GM21717 (cell line): ENCODE data around the gene MTREX.
A peak's percentile ranks its signal among the peaks of the same experiment; 100 is the strongest.

ENCODE experiments used
- ATAC-seq: cut with Tn5 transposase; IDR thresholded peaks from one replicate; pipeline ENCODE4 v1.9.1; 2021; ENCODE audit warnings: mild to moderate bottlenecking, moderate library complexity; ENCODE audit not compliant: unreplicated experiment

Gene MTREX

GRCh38 chr5:55418994-55419968 is 111.5 kb downstream of the MTREX start:
- no peak for ATAC-seq

DNA sequence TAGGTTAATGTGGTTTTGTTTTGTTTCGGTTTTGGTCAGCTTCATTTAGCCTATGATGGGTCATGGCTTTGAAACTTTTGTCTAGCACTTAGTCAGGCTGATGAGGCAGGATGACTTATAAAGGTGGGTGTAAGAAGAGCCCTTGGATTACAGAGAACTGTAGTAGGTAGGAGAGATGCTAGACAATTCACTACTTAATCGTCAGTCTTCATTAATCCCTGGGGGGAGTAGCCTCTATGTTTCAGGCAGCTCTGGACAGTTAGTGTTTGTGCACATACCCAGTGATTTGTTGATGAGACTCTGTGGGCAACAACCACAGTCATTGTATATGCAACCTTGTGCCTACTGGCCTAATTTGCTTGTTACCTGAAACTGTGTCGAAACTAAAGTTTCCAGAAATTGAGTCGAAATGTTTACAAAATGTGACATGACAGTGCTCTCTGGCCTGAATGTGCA is 113.3 kb downstream of the MTREX start:
- peak; percentile 83 for ATAC-seq

DNA sequence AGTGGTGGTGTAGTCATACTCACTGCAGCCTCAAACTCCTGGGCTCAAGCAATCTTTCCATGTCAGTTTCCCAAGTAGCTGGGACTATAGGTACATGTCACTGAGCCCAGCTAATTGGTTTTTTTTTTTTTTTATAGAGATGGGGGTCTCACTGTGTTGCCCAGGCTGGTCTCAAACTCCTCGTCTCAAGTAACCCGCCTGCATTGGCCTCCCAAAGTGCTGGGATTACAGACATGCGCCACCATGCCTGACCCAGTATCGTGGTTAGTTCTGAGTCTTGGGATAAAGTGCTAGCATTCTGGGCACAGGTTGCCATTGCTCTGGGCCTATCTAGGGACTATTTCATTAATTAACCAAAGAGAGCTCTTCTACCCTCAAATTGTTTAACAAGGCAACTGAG is 118.7 kb downstream of the MTREX start:
- no peak for ATAC-seq

- ATAC-seq = no peak
Measured at GRCh38 chr5:55427157-55427556, 119.4 kb downstream of the MTREX start.

DNA sequence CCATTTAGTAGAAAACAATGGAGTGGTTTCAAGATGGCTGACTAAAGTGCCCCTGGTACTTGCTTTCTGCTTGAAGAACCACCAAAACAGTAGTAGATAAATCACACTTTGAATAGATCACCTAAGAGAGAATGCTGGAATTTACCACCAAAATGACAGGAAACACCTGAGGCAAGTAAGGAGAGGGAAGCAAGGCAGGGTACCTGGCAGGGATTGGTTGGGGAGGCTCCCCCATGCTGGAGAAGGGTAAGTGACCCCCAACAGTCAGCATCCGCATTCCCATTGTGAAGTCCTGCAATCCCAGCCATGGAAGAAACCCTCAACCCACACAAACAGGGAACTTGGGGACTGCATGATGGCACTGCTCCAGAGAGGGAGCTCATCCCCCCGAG is 121.4 kb downstream of the MTREX start:
- ATAC-seq = no peak

GRCh38 chr5:55429613-55430253 is 121.9 kb downstream of the MTREX start:
- no peak for ATAC-seq

DNA sequence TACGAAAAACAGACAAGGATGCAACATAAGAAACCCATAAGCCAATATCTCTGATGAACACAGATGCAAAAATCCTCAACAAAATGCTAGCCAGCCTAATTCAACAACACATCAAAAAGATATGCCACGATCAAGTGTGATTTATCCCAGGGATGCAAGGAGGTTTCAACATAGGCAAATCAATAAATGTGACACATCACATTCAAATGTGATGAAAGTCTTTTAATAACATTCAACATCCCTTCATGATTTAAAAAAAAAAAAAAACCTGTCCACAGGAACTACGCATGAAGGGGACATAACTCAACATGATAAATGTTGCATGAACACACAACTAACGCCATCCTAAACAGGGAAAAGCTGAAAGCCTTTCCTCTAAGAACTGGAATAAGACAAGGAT is 124.8 kb downstream of the MTREX start:
- no peak for ATAC-seq

- no peak for ATAC-seq
Measured at GRCh38 chr5:55437452-55437851, 129.7 kb downstream of the MTREX start.

GRCh38 chr5:55437859-55438206 is 130.0 kb downstream of the MTREX start:
- ATAC-seq = no peak

GRCh38 chr5:55438998-55439397 is 131.2 kb downstream of the MTREX start:
- no peak for ATAC-seq

- ATAC-seq = no peak
Measured at GRCh38 chr5:55440188-55440646, 132.4 kb downstream of the MTREX start.

DNA sequence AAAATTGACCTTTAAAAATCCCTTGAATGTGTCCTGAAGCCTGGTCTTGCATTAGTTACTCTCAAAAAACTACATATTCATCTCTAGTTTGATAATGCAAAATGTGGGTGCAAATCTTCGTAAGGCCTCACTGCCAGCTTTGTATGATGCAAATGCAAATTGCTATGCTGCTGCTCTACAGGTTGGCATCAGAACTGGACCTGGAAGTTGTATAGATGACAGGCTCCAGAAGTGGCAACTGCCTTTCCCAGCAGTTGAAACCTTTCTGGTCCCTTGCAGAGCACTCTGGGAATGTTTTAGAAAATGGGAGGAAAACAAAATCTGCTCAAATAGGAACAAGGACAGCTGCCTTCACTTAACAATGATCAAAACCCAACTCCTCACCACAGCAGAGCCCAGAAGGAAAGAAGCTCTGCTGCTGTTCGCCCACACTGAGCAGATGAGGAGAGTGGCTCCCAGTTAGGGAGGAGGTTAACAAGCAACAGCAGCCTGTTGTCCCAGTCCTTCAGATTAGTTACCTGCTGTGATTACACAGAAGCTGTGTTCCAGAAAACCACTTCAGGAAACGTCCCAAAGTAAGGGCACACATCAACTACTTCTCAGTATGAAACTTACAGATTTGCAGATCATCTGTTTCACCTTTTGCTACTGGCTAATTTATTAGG is 133.4 kb downstream of the MTREX start:
- no peak for ATAC-seq

GRCh38 chr5:55441954-55442353 is 134.2 kb downstream of the MTREX start:
- no peak for ATAC-seq

DNA sequence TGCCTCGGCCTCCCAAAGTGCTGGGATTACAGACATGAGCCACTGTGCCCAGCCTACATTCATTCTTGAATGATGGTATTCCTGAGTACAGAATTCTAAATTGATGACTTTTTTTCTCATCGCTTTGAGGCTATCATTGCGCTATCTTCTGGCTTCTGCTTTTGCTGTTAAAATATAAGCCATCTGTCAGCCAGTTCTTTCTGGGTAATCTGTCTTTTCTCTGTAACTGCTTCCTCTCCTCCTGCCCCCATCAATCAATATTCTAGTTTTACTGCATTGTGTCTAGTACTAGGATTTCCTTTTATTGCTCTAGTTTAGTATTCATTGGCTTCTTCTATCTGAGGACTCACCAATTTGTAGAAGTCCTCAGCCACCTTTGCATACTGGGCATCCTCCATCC is 138.0 kb downstream of the MTREX start:
- no peak for ATAC-seq

DNA sequence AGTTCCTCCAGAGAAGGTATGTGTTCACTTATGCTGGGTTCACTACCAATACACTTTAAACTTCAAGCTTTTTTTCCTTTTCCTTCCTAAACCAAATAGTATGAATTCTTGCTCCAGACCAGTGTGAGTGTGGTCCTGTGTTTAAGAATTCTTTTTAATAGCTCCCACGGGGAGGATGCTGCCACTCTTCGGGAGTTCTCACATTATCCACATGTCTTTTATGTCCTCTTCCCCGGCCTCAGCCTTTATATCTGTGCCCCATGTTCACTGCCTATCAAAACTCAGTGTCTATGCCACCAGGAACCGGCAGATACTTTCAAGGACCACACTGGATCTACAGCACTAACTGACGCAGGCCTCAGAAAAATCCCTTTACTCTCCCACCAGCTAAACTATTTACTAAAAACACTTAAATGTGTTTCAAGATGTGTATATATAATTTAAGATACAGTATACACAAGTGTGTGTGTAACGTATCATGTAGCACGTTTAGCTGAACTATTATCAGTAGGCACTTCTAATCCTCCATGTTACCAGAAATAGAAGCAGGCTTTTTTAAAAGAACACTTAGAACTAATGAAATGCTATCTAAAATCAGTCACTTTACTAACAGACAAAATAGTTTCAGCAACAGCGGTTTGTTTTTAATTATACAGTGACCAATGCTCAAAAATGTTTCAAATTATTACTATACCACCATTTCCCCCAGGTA is 139.0 kb downstream of the MTREX start:
- no peak for ATAC-seq

DNA sequence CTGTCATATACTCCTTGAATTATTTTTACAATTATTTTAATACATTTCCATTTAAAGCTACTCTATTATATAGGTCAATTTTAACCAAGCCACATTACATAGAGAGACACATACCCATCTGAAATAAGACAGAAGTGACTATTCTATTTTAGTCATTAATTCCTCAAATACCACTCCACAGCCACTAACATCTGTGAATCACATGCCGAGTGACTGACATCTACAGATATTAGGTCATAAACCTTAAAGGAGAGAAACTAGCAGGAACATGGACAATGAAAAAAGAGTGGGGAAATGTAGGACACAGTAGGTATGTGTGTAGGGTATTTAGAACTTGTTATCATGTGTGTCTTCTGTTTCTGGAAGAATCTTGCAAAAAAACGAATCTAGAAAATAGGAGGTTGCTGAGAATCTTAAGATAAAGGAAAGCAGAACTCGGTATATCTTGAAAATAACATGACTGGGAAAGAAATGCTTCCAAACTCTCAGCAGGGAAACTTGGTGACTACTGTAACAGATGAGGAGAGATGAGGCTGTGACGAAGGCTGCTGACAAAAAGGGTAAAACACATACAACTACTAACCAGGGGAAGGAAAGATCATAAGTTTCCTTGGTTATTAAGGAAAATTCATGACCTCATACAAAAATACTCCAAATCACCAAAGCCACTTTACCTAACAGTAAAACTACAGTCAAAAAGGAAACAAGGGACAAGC is 142.4 kb downstream of the MTREX start:
- ATAC-seq = no peak

DNA sequence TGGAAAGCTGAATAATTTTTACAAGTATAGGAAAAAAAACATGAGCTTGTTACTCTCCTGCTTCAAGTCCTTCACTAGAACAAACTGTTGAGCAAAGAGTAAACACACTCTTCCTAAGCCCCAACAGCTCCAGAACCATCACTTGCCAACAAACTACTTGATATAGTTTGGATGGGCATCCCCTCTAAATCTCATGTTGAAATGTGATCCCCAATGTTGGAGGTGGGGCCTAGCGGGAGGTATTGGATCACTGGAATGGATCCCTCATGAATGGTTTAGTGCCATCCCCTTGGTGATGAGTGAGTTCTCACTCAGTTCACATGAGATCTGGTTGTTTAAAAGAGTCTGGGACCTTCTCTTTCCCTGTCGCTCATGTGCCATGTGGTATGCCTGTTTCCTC is 144.2 kb downstream of the MTREX start:
- no peak for ATAC-seq

- no peak for ATAC-seq
Measured at GRCh38 chr5:55453211-55453610, 145.4 kb downstream of the MTREX start.

GRCh38 chr5:55454282-55454681 is 146.5 kb downstream of the MTREX start:
- no peak for ATAC-seq

GRCh38 chr5:55456216-55456895 is 148.6 kb downstream of the MTREX start:
- no peak for ATAC-seq
